HEK293T (cell line): ENCODE results near the gene SRGAP3.
A peak's percentile ranks its signal among the peaks of the same experiment; 100 is the strongest.
"Not testable (repeated sequence)": the region's sequence is repeated elsewhere in the genome, so short reads cannot be mapped to it uniquely, and the experiment has no call there.

Experiments used
- CTCF ChIA-PET: fragments of 350-600 bp; formaldehyde crosslinking; extraction: SDS; loops from one replicate; lab custom pipeline; 2021; ENCODE audit warnings: antibody characterized with exemption, inconsistent platforms; lab: Yijun Ruan, JAX
- POLR2A ChIA-PET: fragments of 350-600 bp; formaldehyde crosslinking; extraction: SDS; loops from one replicate; lab custom pipeline; 2020; ENCODE audit warnings: antibody characterized with exemption, inconsistent platforms; lab: Yijun Ruan, JAX
- DNase-seq: peaks from one replicate; pipeline ENCODE4 v3.0.0; 2012; ENCODE audit warnings: mixed read lengths; ENCODE audit errors: extremely low spot score
- ARNT ChIP-seq: fragments of 450-650 bp; IDR thresholded peaks from 2 replicates; pipeline ENCODE4 v1.6.1; 2017; ENCODE audit warnings: mild to moderate bottlenecking
- BHLHE40 ChIP-seq: fragments of 450-650 bp; IDR thresholded peaks from 2 replicates; pipeline ENCODE4 v1.6.1; 2016; ENCODE audit warnings: mild to moderate bottlenecking, moderate library complexity, borderline replicate concordance
- CTBP1 ChIP-seq: fragments of 450-650 bp; IDR thresholded peaks from 2 replicates; pipeline ENCODE4 v1.6.1; 2016; ENCODE audit warnings: borderline replicate concordance
- ELF4 ChIP-seq: fragments of 450-650 bp; IDR thresholded peaks from 2 replicates; pipeline ENCODE4 v1.6.1; 2017; ENCODE audit warnings: antibody characterized with exemption
- FOXA1 ChIP-seq: fragments of 450-650 bp; IDR thresholded peaks from 2 replicates; pipeline ENCODE4 v1.6.1; 2016; ENCODE audit warnings: mild to moderate bottlenecking
- FOXK2 ChIP-seq: fragments of 450-650 bp; IDR thresholded peaks from 2 replicates; pipeline ENCODE4 v1.6.1; 2016; ENCODE audit warnings: mild to moderate bottlenecking
- FOXM1 ChIP-seq: fragments of 450-650 bp; IDR thresholded peaks from 2 replicates; pipeline ENCODE4 v1.6.1; 2017; ENCODE audit warnings: mild to moderate bottlenecking, borderline replicate concordance
- HDGF ChIP-seq: fragments of 450-650 bp; IDR thresholded peaks from 2 replicates; pipeline ENCODE4 v1.6.1; 2017; ENCODE audit warnings: antibody characterized with exemption, borderline replicate concordance
- L3MBTL2 ChIP-seq: fragments of 450-650 bp; conservative IDR thresholded peaks from 2 replicates; pipeline ENCODE4 v1.6.1; 2016; ENCODE audit warnings: mild to moderate bottlenecking
- LEF1 ChIP-seq: fragments of 450-650 bp; IDR thresholded peaks from 2 replicates; pipeline ENCODE4 v1.6.1; 2017; ENCODE audit warnings: mild to moderate bottlenecking, borderline replicate concordance
- NFRKB ChIP-seq: fragments of 450-650 bp; IDR thresholded peaks from 2 replicates; pipeline ENCODE4 v1.6.1; 2016; ENCODE audit warnings: mild to moderate bottlenecking, moderate library complexity
- SP1 ChIP-seq: fragments of 450-650 bp; IDR thresholded peaks from 2 replicates; pipeline ENCODE4 v1.6.1; 2017
- SUZ12 ChIP-seq: fragments of 450-650 bp; IDR thresholded peaks from 2 replicates; pipeline ENCODE4 v1.6.1; 2016; ENCODE audit warnings: mild to moderate bottlenecking
- TARDBP ChIP-seq: fragments of 450-650 bp; IDR thresholded peaks from 2 replicates; pipeline ENCODE4 v1.6.1; 2016
- ZNF384 ChIP-seq: fragments of 450-650 bp; IDR thresholded peaks from 2 replicates; pipeline ENCODE4 v1.6.1; 2016
- TF ChIP-seq, protein P1 (sequence below): fragments of 450-650 bp; IDR thresholded peaks from 2 replicates; pipeline ENCODE4 v1.6.1; 2016

The SRGAP3 gene

DNA sequence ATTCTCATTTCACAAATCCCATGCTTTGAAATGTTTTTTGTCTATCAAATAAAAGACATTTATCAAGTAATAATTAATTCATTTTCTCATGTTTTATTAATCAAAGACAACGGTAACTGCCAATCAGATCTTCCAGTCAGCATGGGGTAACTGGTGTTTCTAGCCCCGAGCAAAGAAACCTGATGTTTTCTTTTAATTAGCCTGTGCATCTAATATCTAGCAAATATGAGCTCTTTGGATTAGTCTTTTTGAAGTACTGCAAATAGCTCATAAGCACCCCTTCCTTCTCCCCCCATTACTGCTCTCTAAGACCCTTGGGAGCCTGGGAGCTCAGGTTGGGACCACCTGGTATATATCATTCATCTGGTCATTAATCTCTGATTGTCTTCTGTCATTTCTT lies 43.1 kb upstream of the SRGAP3 start:
- no peak for TF ChIP-seq SUZ12
- no peak for TF ChIP-seq FOXK2
- TF ChIP-seq FOXM1, result no peak
- no peak for TF ChIP-seq LEF1
- no peak for TF ChIP-seq TARDBP
- TF ChIP-seq HDGF, result no peak
- TF ChIP-seq CTBP1, result no peak
- TF ChIP-seq FOXA1, result no peak
- TF ChIP-seq SP1, result no peak
- no peak for TF ChIP-seq BHLHE40
- TF ChIP-seq ZNF384, result no peak
- no peak for TF ChIP-seq L3MBTL2
- no peak for TF ChIP-seq ELF4
- ChIA-PET CTCF (no interaction called here), POLR2A (no interaction called here)
- DNase-seq, result no peak

DNA sequence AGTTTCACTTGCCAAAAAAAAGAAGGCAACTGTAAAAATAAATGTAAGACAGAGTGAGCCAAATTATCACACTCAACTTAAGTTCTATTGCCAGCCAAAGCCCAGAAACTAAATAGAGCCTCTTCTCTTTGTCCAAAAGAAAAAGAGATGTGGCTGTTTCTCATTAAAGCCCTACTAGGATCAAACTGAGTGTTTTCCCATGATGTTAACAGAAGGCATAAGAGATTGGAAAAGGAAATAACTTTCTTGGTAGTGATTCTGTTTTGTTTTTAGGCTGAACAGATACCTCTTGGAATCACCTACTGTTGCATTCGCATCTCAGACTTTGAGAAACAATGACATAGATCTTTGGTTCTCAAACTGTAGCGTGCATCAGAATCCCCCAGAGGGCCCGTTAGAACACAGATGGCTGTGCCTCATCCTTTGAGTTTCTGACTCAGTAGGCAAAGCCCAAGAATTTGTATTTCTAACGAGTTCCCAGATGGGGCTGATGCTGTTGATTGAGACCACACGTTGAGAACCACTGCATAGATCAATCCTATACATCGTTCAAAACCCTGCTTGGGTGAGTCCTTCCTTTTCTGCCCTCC lies 42.5 kb upstream of the SRGAP3 start:
- CTCF ChIA-PET, result no interaction called here
- POLR2A ChIA-PET, result no interaction called here

DNA sequence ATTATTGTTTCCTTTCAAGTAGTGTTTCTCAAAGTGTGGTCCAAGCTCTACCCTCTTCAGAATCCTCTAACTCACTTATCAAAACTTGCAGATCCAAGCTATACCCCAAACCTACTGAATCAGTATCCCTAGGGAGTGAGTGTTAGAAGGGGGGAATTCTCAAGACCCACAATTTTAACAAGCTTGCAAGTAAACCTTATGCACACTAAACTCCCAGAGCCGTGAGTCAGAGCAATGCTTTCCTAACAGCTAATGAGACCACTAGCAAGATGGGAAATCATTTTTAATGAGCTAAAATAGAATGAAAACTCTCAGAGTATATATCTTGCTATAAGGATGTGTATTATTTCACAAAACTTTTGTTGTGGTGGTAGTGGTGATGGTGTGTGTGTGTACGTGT lies 41.1 kb upstream of the SRGAP3 start:
- TF ChIP-seq NFRKB (no peak), L3MBTL2 (no peak), CTBP1 (no peak), LEF1 (no peak), ELF4 (no peak), SUZ12 (no peak), FOXK2 (no peak), FOXA1 (no peak), ARNT (no peak), ZNF384 (no peak), FOXM1 (no peak), HDGF (no peak), BHLHE40 (no peak), SP1 (no peak), TARDBP (no peak)
- TF ChIP-seq, protein P1, sequence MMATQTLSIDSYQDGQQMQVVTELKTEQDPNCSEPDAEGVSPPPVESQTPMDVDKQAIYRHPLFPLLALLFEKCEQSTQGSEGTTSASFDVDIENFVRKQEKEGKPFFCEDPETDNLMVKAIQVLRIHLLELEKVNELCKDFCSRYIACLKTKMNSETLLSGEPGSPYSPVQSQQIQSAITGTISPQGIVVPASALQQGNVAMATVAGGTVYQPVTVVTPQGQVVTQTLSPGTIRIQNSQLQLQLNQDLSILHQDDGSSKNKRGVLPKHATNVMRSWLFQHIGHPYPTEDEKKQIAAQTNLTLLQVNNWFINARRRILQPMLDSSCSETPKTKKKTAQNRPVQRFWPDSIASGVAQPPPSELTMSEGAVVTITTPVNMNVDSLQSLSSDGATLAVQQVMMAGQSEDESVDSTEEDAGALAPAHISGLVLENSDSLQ, result no peak
- no peak for DNase-seq
- ChIA-PET POLR2A (no interaction called here), CTCF (interaction anchor here (0.9 kb wide), 1 partner anchor 12 kb away, joined by 3 read pairs; no protein-coding TSS in a partner anchor)

More for the DNA sequence above, 42.5 kb upstream of the SRGAP3 start:
- no peak for TF ChIP-seq HDGF
- no peak for TF ChIP-seq LEF1
- TF ChIP-seq SP1, result no peak
- no peak for TF ChIP-seq FOXM1
- TF ChIP-seq SUZ12, result no peak
- TF ChIP-seq ELF4, result no peak
- TF ChIP-seq NFRKB, result no peak
- no peak for TF ChIP-seq FOXA1
- TF ChIP-seq FOXK2, result no peak
- DNase-seq, result no peak

DNA sequence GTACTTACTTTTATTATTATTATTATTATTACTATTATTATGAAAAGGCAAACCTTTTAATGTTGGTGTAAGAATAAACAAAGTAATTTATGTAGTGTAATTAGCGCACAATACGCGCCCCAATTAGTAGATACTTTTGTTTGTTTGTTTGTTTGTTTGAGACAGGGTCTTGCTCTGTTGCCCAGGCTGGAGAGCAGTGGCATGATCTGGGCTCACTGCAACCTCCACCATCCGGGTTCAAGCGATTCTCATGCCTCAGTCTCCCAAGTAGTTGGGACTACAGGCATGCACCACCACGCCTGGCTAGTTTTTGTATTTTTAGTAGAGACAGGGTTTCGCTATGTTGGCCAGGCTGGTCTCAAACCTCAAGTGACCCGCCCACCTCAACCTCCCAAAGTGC lies 32.1 kb upstream of the SRGAP3 start:
- POLR2A ChIA-PET, CTCF ChIA-PET, DNase-seq: not testable (repeated sequence)

DNA sequence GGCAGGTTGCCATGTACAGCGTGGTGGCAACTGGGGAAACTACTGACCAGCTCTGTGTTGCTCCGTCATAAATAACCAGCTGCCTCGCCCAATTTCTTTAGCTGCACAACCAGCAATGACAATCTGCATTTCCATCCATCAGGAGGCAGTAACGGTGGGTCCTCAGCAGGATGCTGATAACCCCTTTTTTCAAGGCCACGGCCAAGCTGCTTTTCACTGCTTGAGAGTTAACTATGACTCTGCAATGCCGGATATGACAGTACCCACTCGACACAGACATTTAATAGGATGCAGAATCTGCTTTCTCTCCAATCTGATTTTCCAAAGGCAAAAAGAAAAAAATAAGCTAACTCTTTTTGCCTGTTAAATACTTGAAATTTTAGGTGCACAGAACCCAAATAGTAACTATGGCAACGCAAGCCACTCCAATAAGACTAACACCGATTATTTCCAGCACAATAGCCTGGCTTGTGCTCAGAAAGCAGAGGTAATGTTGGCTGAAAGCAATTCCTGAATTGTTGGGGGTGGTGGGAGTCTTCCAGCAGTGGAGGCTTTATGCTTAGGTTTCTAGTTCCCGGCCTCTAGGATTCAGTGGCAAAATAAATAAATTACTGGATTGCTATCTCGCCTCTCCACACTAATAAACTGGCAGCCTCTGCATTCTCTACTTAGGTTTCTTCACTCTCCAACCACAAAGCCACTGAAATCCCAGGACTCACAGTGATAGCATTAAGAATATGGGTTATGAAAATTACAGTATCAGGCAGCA lies 31.2 kb upstream of the SRGAP3 start:
- peak; percentile 22 for DNase-seq
- POLR2A ChIA-PET, result interaction anchor here (0.7 kb wide), 1 partner anchor 13 kb away, joined by 3 read pairs; no protein-coding TSS in a partner anchor
- CTCF ChIA-PET, result interaction anchor here (1.2 kb wide), 2 partner anchors 22 to 32 kb away, joined by 4 to 5 read pairs; no protein-coding TSS in a partner anchor
- TF ChIP-seq ELF4, result no peak
- TF ChIP-seq, protein P1, result peak; percentile 45

DNA sequence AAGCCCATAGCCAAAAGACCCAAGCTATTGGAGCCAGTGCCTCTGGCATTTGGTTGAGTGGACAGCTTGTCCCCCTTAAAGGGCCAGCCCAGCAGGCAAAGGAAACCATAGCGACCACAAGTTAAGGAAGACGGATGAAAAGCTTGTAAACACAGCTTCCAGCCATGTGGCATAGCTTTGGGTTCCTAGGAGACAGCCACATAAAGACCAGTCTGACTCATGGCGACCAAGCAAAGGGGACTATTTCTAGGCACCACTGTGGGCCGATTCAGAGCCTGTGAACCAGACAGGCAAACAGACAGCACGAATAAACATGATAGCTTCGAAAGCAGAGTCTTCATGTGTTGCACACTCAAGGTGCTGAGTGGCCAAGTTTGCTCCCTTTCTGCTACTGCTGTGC lies 30.5 kb upstream of the SRGAP3 start:
- no peak for DNase-seq
- ChIA-PET POLR2A (no interaction called here), CTCF (interaction anchor here (1.2 kb wide), 2 partner anchors 23 to 32 kb away, joined by 4 to 5 read pairs; no protein-coding TSS in a partner anchor)
- TF ChIP-seq ZNF384 (no peak), ARNT (no peak), FOXA1 (no peak), BHLHE40 (no peak), NFRKB (no peak), HDGF (no peak), CTBP1 (no peak), FOXK2 (no peak), FOXM1 (no peak), SP1 (no peak), TARDBP (no peak), L3MBTL2 (no peak), SUZ12 (no peak), LEF1 (no peak)
- TF ChIP-seq, protein P1, result no peak
